GM19193 (cell line): ENCODE results near the gene HDGF.

Experiments
- POLR2A ChIP-seq: IDR thresholded peaks from 4 replicates; pipeline ENCODE4 v1.6.1; 2011; ENCODE audit not compliant: insufficient read depth, insufficient read length; ENCODE audit errors: extremely low read depth

The HDGF gene

GRCh38 chr1:156743367-156744302 is 7.8 kb downstream of the HDGF start:
- TF ChIP-seq POLR2A = no peak

DNA sequence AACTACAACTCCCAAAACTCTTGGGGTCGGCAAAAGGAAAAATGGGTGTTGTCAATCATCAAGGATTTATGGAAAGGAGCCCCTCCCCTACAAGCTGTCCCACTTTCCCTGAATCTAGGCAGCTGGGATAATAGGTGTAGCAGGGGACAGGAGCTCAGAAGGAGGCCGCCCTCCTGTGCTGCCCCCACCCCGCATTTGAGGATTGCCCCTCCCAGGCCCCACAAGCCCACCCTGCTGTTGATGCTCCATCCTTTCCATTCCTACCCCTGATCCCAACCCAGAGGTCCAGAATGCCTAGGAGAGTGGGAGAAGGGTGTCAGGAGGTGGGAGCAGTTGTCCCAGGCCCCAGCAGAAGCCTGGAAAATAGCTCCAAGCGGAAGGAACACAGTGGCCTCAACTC is 8.7 kb downstream of the HDGF start:
- no peak for TF ChIP-seq POLR2A

GRCh38 chr1:156742017-156742416 is 9.5 kb downstream of the HDGF start:
- TF ChIP-seq POLR2A = no peak

DNA sequence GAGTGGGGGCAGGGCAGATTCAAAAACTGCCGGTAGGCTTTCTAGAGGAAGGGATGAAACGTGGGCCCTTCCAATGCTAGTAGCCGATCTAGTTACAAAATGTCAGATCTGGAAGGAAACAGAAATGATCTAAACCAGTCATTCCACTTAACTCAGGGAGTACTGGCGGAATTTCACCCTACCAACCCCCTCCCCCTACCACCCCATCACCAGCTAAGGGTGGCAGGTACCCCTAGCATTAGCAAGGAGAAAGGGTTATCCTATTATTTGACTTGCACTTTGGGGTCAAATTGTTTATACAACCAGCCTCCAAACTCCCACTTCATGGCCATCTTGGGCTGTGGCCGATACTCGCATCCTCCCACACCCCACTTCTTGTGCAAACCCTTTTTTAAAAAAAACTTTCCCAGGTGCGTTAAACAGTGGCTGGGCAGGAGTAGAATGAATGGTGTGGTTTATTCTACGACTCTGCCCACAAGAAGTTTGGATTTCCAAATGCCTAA is 9.9 kb downstream of the HDGF start:
- no peak for TF ChIP-seq POLR2A

GRCh38 chr1:156740741-156741480 is 10.6 kb downstream of the HDGF start, which contains the start of gene MRPL24:
Gene MRPL24 (minus strand): TSS chr1:156741088. CDS start chr1:156738704, 2,384 bp downstream.
- TF ChIP-seq POLR2A = peak; percentile 64

DNA sequence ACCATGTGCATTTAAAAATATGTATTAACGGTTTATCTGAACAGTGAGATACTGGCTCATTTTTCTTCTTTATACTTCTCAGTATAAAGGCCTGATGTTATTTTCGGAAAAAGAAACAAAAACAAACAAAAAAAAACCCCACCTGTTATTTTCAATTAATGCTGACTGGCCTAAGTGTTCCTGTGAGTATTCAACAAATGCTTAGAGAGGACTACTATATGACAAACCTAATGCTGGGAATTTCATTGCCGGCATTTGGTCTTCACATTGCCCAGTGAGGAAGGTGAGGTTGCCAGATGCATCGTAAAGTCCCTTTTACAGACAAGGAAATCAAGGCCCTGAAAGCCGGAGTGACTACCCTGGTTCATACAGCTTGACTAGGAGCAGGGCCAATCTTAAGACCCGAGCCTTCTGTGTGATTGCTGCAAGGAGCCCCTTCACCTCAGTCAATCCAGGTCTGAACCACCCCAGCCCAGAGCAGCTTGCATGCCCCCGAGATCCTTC is 11.2 kb downstream of the HDGF start:
- no peak for TF ChIP-seq POLR2A

GRCh38 chr1:156738916-156739315 is 12.6 kb downstream of the HDGF start:
- TF ChIP-seq POLR2A = no peak

DNA sequence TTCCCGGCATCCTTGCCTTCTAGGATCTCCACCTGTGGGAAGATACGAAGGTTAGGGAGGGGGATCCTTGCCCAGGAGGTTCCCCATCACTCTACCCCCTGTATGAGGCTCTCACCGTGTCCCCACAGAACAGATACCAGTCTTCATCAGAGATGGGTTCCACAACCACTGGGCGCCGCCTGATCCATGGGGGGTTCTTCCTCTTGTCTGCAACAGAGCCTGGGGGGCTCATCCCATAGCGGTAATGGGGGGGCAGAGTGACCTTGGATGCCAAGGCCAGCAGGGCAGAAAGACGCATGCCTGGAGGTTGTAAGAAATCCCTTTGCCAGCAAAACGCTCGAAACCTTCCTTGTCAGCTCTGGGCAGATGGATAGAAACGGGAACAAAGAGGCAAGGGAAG is 13.1 kb downstream of the HDGF start:
- no peak for TF ChIP-seq POLR2A

- no peak for TF ChIP-seq POLR2A
These were observed 17.4 kb downstream of the HDGF start for GRCh38 chr1:156733989-156734584.

DNA sequence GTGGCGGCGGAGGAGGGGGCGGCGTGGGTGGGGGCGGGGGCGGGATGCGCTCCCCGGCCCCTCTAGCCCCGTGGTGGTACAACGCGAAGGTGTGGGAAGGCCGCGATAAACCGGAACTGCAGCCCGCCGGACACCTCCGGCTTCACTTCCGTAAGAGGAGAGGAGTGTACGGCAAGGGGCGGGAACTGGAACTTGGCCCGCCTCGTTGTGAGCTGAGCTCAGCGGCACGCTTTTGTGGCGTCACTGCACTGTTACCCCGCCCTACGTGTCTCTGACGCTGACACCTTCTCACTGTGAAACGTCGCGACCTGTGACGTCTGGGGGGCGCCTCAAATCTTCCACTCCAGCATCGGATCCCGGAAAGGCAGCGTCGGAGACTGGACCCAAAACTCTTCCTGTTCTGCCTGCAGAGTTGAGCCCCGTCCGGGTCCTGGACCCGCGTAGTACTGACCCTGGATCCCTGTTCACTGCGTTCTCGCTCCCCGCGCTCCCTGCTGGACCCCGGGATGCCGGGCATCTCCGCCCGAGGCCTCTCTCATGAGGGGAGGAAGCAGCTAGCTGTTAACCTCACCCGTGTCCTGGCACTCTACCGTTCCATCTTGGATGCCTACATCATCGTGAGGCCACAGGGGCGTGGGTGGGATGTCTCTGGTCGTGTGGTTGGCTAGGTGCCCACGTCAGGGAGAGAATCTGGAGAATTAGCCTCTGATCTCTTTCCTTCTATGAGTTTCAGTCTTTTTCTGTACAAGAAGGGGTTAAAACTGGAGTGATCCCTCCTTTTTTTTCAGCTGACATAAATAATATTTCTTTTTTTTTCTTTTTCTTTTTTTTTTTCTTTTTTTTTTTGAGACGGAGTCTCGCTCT is 22.6 kb downstream of the HDGF start, which contains the start of gene ISG20L2:
Gene ISG20L2 (minus strand): TSS at position 168 of the 864 bp plus-strand sequence. CDS start 1,114 bp downstream, outside the sequence.
- TF ChIP-seq POLR2A = peak; percentile 73

DNA sequence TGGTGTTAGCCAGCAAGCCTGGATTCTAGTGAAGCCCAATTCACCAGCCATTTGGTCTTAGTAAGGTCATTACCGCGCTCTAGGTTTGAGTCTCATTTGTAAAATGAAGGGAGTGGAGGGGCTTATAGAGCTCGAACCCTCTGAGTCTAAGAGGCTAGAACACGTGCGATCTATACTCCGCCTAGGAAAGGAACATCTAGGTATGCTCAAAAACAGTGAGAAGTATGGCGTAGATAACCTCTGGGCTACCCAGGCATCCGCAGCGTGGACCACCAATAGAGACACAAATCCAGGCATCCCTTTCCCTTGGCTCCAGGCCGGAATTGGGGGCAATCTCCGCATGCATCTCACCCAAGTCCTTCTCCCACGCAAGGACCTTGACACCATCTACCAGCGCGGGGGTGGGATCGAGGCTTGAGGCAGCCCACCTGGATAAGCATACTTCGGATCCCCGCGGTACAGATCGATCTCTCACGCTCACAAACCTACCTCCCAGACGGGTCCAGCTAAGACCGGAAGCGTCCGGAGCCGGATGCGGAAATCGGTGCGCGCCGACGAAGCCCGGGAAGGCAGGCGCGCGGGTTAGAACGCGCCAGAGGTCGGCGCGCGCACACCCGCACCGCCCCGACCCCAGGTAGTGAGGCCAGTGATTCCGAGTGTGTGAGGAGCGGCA is 23.4 kb downstream of the HDGF start, which contains the start of gene METTL25B:
Gene METTL25B (plus strand): TSS at position 544 of the 673 bp plus-strand sequence. CDS start 636 bp downstream, outside the sequence.
- TF ChIP-seq POLR2A = peak; percentile 81

DNA sequence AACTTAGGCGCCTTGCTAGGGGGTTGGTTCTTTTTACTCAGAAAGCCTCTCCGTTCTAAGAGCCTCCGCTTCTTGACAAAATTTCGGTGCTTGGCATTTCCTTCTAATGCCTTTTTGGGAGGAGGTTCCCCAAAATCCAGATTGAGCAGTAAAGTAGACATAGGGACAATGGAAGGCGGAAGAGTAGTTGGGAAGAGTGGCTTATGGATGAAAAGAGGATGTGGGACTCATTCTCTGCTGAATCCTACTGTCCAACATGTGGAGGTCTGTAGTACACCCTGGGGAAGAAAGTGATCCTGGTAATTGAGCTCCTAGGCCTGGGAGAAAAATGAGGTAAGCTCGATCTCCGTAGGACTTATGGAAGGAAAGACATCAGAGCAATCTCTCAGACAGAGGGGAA is 24.0 kb downstream of the HDGF start:
- no peak for TF ChIP-seq POLR2A

DNA sequence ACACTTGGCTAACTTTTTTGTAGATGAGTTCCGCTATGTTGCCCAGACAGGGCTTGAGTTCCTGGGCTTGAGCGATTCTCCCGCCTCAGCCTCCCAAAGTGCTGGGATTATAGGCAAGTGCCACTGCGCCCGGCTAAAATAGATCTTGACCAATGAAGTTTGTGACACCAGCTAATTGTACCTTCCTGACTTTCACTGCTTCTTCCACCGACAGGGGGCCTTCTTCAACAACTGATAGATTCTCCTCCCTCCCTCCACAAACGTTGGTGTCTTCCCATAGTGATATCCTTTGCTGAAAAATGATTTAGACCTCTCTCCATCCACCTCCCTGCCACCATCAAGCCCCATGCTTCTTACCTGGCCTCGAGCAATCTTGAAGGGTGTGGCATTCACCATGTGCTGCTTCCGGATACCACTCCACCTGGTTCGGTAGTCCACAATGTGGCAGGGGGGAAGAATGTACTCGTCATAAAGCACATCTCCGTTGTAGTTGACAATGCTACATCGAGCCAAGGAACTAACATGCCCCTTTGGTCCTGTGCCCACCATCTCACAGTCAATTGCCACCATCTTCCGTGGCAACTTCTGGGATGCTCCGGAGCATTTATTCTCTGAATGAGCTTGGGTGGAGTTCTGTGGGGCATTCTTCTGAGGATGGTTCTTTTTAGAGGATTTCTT is 24.8 kb downstream of the HDGF start:
- TF ChIP-seq POLR2A = no peak
